ENCODE data around the gene DOK3.

DNA sequence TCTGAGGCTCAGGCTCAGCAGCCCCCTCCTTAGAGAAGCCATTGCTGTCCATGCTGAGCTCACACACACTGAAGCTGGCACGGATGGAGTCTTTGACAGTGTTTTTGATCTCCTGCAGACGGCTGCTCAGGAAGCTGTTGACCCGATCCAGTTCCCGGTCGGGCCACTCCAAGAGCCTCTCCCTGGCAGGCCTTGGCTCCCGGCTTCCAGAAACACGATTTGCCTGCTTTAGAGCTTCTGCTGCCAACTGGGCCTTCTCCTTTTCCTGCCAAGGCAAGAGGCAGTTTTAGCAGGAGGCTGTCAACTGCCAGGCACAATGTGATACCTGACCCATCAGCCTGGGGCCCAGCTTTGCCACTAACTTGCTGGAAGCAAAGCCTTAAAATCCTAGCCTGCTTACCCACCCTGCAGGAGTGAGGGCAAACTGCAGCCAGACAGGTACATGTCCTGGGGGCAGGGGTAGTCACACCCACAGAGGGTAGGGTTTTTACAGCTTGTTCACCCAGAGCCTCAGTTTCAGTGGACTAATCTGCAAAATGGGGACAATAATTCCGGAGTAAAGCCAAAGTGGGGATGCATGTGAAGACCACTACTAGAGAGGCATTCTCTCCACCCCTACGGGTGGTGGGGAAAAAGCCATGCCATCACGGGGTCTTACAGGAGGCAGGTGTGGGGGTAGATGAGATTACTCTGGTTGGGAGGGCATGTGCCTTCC lies 15.5 kb upstream of the DOK3 start:
- TF ChIP-seq, protein P1, sequence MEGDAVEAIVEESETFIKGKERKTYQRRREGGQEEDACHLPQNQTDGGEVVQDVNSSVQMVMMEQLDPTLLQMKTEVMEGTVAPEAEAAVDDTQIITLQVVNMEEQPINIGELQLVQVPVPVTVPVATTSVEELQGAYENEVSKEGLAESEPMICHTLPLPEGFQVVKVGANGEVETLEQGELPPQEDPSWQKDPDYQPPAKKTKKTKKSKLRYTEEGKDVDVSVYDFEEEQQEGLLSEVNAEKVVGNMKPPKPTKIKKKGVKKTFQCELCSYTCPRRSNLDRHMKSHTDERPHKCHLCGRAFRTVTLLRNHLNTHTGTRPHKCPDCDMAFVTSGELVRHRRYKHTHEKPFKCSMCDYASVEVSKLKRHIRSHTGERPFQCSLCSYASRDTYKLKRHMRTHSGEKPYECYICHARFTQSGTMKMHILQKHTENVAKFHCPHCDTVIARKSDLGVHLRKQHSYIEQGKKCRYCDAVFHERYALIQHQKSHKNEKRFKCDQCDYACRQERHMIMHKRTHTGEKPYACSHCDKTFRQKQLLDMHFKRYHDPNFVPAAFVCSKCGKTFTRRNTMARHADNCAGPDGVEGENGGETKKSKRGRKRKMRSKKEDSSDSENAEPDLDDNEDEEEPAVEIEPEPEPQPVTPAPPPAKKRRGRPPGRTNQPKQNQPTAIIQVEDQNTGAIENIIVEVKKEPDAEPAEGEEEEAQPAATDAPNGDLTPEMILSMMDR (IDR thresholded peaks at IDR 0.05 in 8 of 11, conservative IDR thresholded peaks at IDR 0.05 in 3 of 11) = no peak
- TF ChIP-seq POLR2AphosphoS5 (IDR thresholded peaks at IDR 0.05) (no peak), POLR2A (IDR thresholded peaks at IDR 0.05) (no peak)
